GM19351 (cell line): ENCODE measurements around the gene GSTO2.

ENCODE experiments used
- ATAC-seq: cut with Tn5 transposase; IDR thresholded peaks from one replicate; pipeline ENCODE4 v1.9.1; 2021; ENCODE audit warnings: mild to moderate bottlenecking, moderate library complexity; ENCODE audit not compliant: unreplicated experiment

Gene GSTO2

DNA sequence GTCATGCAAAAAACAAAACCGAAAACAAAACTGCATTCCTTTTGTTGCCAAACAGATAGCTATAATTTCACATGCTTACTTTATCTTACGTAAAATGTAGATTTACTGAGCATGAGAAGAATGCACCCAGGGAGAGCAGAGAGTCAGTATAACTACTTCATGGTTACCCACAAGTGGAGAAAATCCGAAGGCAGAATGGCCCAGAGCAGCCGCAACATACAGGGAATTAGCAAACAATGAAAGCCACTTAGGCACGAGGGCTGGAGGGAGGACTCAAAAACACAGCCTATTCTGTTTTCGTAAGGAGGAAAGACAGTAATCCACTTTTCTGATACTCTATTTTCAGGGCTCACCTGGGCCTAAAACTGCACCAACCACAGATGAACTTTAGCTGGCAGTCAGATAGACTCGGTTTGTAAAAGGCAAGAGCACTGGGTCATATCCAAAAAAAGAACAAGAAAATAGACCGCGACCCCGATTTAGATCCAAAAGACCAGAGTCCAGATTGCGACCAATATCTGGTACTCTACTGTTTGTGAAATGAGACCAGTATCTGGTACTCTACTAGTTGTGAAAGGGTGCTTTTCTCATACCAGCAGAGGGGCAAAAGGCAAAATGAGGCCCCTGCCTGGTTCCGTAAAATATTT is 68.0 kb downstream of the GSTO2 start:
- peak; percentile 29 for ATAC-seq

- peak; percentile 50 for ATAC-seq
Observed at GRCh38 chr10:104337521-104337984, 68.6 kb downstream of the GSTO2 start.

DNA sequence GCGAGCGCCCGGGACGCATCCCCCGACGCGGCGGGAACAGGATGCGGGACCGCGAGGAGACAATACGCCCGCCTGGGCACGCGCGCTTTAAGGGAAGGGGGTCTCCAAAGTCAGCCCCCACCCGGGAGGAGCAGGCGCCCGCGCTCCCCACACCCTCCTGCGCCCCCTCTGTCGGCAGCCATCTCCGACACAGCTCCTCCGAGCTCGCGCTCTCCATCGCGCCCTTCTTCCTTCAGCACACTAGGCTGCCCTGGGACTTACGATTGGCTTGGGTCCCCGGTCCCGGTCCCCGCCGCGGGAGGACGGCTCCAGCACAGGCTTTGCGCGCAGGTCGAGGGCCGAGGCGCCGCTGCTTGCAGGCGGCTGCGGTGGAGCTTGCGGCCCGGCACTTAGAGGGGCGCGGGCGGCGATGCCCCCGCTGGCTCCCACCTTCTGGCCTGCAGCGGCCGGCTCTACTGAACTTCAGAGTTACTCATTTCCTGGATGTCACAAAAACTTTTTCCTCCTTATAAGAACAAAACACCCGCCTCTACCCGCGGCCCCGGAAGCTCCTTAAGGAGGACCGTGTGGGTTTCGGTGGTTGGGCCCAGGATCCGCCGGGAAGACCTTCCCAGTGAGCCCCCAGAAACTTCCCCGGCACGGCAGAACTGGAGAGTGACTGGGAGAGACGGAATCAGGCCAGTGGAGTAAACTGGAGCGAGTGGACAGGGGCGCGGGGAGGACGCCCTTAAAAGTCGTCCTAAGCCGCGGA is 69.2 kb downstream of the GSTO2 start, which contains the start of gene ITPRIP:
ITPRIP (minus strand) TSS at position 481 of the 751 bp plus-strand sequence. CDS start 22,414 bp downstream, outside the sequence.
- ATAC-seq: peak; percentile 55

GRCh38 chr10:104339469-104340110 is 70.6 kb downstream of the GSTO2 start:
- ATAC-seq: no peak

DNA sequence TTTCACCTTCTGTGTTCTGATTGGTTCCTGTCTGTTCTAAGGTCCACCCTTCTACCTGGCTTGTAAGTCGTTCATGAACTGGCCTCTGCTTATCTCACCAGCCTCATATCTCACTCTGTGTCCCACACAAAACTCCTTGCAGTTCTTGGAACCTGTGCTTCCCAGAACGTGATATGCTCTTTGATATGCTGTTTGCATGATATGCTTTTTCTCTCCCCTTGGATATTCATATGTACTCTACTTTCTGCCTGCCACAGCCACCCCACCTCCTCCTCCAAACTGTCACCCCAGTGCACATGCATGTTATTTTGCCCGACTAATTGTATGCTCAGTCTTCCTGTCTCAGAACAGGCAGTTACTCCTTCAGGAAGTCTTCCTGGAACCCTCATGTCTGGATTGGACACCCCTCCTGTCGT is 71.1 kb downstream of the GSTO2 start:
- ATAC-seq: no peak

GRCh38 chr10:104340641-104341040 is 71.7 kb downstream of the GSTO2 start:
- ATAC-seq: no peak

GRCh38 chr10:104342941-104343411 is 74.0 kb downstream of the GSTO2 start:
- no peak for ATAC-seq

- ATAC-seq: no peak
Observed at GRCh38 chr10:104344219-104344618, 75.2 kb downstream of the GSTO2 start.

DNA sequence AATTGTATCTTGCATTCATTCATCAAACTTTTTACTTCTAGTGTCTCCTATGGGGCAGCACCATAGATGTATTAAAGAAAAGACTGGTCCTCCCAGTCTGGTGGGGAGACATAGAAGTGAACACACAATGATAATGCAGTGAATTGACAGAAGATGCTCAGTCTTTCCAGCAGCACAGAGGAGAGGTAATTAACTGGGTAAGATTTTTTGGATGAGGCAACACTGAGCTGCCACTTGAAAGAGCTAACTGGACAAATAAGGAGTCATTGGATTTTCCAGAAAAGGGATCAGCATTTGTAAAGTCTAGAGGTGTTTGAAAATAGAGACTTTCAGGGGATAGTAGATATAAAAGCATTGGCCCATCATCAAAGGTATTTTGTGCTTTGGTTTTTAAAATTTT is 76.5 kb downstream of the GSTO2 start:
- no peak for ATAC-seq

DNA sequence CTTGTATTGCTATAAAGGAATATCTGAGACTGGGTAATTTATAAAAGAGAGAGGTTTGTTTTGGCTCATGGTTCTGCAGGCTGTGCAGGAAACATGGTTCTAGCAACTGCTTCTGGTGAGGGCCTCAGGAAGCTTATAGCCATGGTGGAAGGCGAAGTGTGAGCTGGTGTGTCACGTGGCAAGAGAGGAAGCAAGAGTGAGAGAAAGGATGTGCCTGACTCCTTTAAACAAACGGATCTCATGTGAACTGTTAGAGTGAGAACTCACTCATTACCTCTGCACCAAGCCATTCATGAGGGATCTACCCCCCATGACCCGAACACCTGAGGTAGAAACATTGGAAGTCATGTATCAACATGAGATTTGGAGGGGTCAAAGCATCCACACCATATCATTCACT is 77.0 kb downstream of the GSTO2 start:
- ATAC-seq: no peak

- ATAC-seq: no peak
Observed at GRCh38 chr10:104347295-104348045, 78.5 kb downstream of the GSTO2 start.

- ATAC-seq: no peak
Observed at GRCh38 chr10:104348601-104349000, 79.6 kb downstream of the GSTO2 start.

- ATAC-seq: peak; percentile 59
Observed at GRCh38 chr10:104349623-104350126, 80.7 kb downstream of the GSTO2 start.

- peak; percentile 47 for ATAC-seq
Observed at GRCh38 chr10:104350127-104350635, 81.2 kb downstream of the GSTO2 start.

- no peak for ATAC-seq
Observed at GRCh38 chr10:104351061-104351702, 82.2 kb downstream of the GSTO2 start.

DNA sequence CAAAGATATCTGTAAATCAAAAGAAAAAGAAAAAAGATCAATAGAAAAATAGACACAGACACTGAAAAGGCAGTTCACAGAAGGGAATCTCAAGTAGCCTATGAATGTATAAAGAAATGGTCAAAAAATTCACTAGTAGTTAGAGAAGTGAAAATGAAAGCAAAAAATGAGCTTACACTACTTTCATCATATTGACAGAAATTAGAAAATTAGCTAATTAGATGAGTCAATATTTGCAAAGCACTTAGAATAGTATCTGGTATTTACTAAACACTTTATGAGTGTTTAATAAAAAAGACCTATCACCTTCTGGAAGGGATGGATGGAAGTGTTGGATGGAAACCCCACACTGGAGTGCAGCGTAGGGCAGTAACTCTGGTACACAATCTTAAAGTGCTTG is 82.9 kb downstream of the GSTO2 start:
- ATAC-seq: no peak

- peak; percentile 61 for ATAC-seq
Observed at GRCh38 chr10:104353325-104354048, 84.5 kb downstream of the GSTO2 start, which contains the start of gene CFAP58. Gene CFAP58 (plus strand): TSS chr10:104353833. CDS start chr10:104353898, 65 bp downstream.
